Esophagus muscularis mucosa (tissue), 3 donors: ENCODE data around the gene TRIM4.

Source experiments
- POLR2A ChIP-seq: fragments of 450-650 bp; IDR thresholded peaks from one replicate; pipeline ENCODE4 v1.6.1; 2017; ENCODE audit warnings: antibody characterized with exemption, moderate library complexity, mild to moderate bottlenecking, low read depth
- TF ChIP-seq, protein P1 (sequence below), 3 experiments: fragments of 200-600 bp in 2 of 3; fragments of 450-650 bp in 1 of 3; sonication (generic) in 2 of 3; IDR thresholded peaks; one replicate each; pipeline ENCODE4 v1.5.1; 2017 to 2019; ENCODE audit warnings: antibody characterized with exemption in 3 of 3, mild to moderate bottlenecking in 2 of 3, moderate library complexity in 1 of 3

GRCh38 chr7:99919814-99920112 is 433 bp upstream of the TRIM4 start:
- TF ChIP-seq POLR2A, result no peak
- TF ChIP-seq, protein P1, sequence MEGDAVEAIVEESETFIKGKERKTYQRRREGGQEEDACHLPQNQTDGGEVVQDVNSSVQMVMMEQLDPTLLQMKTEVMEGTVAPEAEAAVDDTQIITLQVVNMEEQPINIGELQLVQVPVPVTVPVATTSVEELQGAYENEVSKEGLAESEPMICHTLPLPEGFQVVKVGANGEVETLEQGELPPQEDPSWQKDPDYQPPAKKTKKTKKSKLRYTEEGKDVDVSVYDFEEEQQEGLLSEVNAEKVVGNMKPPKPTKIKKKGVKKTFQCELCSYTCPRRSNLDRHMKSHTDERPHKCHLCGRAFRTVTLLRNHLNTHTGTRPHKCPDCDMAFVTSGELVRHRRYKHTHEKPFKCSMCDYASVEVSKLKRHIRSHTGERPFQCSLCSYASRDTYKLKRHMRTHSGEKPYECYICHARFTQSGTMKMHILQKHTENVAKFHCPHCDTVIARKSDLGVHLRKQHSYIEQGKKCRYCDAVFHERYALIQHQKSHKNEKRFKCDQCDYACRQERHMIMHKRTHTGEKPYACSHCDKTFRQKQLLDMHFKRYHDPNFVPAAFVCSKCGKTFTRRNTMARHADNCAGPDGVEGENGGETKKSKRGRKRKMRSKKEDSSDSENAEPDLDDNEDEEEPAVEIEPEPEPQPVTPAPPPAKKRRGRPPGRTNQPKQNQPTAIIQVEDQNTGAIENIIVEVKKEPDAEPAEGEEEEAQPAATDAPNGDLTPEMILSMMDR (IDR thresholded peaks at IDR 0.05), result no peak
